ENCODE measurements around the gene AK3. TPM values are rescaled to one million over a fixed set of nuclear protein-coding genes. Genes with fewer than 3 reads are reported as not detected.
A peak's percentile ranks its signal among the peaks of the same experiment; 100 is the strongest.

Gene AK3
- total and polyA plus RNA-seq, 9 of the 15 experiments (the other 6 are each of a cell fraction or from before 2014, with no cell fraction given) = 12.2 to 78.6 (median 41.8) TPM

GRCh38 chr9:4679268-4680172 is 61.5 kb downstream of the AK3 start, which contains the start of gene CDC37L1:
CDC37L1 (plus strand) TSS chr9:4679569; CDS start chr9:4679768, 199 bp downstream.
- Histone ChIP-seq H3K4me1 (replicated peaks in 1 of 2; ENCODE audit: control insufficient read depth in 2 of 2, insufficient read depth in 2 of 2, low read length in 2 of 2) (peaks cover 0 to 20% of the 10 kb centered on the region in 2 experiments; a peak in 4 of 5 replicates), H3K36me3 (ENCODE audit: control insufficient read depth, insufficient read depth, low read length) (peaks cover 7% of the 10 kb centered on the region; the same call in 2 of the 3 replicates), H2AFZ (ENCODE audit: low read depth, low read length) (peak within 1 kb of the TSS; percentile 86), H4K20me1 (replicated peaks; ENCODE audit: control insufficient read depth, insufficient read depth, low read length) (no peaks in the 10 kb centered on the region), H3K27me3 (ENCODE audit: control insufficient read depth in 2 of 2, insufficient read depth in 2 of 2, low read length in 2 of 2) (no peaks in the 10 kb centered on the region), H3K9me1 (ENCODE audit: control insufficient read depth, insufficient read depth, low read length) (no peaks in the 10 kb centered on the region), H3K4me3 (peak within 1 kb of the TSS; percentile 80), H3K79me2 (ENCODE audit: control insufficient read depth, insufficient read depth, low read length) (peaks cover 42% of the 10 kb centered on the region), H3K9ac (ENCODE audit: insufficient read depth in 1 of 2, low read depth in 2 of 2, low read length in 2 of 2) (peak within 1 kb of the TSS; percentile 95 to 97), H3K4me2 (ENCODE audit: insufficient read depth, low read length) (peak within 1 kb of the TSS; percentile 97), H3K27ac (ENCODE audit: extremely low read depth, low read depth, low read length) (peak within 1 kb of the TSS; percentile 94), H3K9me3 (replicated peaks; ENCODE audit: control insufficient read depth, insufficient read depth, low read depth, low read length) (no peaks in the 10 kb centered on the region)
- no TSS peak for BruUV-seq (replicated peaks)
- WGBS (ENCODE audit: insufficient coverage, low coverage, missing lambda C conversion rate) = under 1% methylated on average over 35 of the region's 66 CpGs
- ATAC-seq (peak; percentile 91), DNase-seq (ENCODE audit: extremely low read depth in 1 of 4, low spot score in 3 of 4) (peak; percentile 85 to 95 (median 88)), FAIRE-seq (peak; percentile 94)
- intact Hi-C loops (cut with micrococcal nuclease) = loop anchor here (5.0 kb wide), 1 partner anchor 63 kb away; the partner anchor contains the start of gene AK3
- in situ Hi-C loops (cut with MboI) = no loop called here
- CTCF ChIA-PET (ENCODE audit: low intra/inter-chr PET ratio) = interaction anchor here (0.5 kb wide), 1 partner anchor 13 kb away, joined by 3 read pairs; no protein-coding TSS in a partner anchor
- POLR2A ChIA-PET = interaction anchor here (0.6 to 1.0 kb wide), 4 partner anchors 9 to 1021 kb away, joined by 3 to 4 read pairs (median 3); partner anchors contain the start of gene SPATA6L
- TF ChIP-seq ZNF347 (CRISPR knock-in tag; IDR thresholded peaks at IDR 0.05; ENCODE audit: low read depth) (no peak), HNRNPLL (IDR thresholded peaks at IDR 0.05; ENCODE audit: low read depth, low read length, poor library complexity, severe bottlenecking) (peak; percentile 86), CXXC5 (CRISPR knock-in tag; IDR thresholded peaks at IDR 0.05) (peak; percentile 73), TGIF2 (CRISPR knock-in tag; IDR thresholded peaks at IDR 0.05) (no peak), TAL1 (IDR thresholded peaks at IDR 0.05) (no peak), ZNF57 (CRISPR knock-in tag; IDR thresholded peaks at IDR 0.05) (no peak), MTF1 (CRISPR knock-in tag; IDR thresholded peaks at IDR 0.05; ENCODE audit: borderline replicate concordance) (no peak), LCOR (CRISPR knock-in tag; IDR thresholded peaks at IDR 0.05) (peak; percentile 11; the same call in 1 of the 2 replicates), SIX5 (IDR thresholded peaks at IDR 0.05; ENCODE audit: borderline replicate concordance in 1 of 2, insufficient read depth in 1 of 2, low read depth in 1 of 2, low read length in 2 of 2) (no peak), CAMTA2 (CRISPR knock-in tag; conservative IDR thresholded peaks at IDR 0.05) (no peak), SP2 (IDR thresholded peaks at IDR 0.05; ENCODE audit: extremely low read depth, low read depth, low read length, poor library complexity, severe bottlenecking) (no peak), BCL6 (CRISPR knock-in tag; IDR thresholded peaks at IDR 0.05) (no peak), VEZF1 (CRISPR knock-in tag; IDR thresholded peaks at IDR 0.05) (peak; percentile 89), BCLAF1 (IDR thresholded peaks at IDR 0.05; ENCODE audit: borderline replicate concordance in 1 of 2, control insufficient read depth in 1 of 2, low read depth in 2 of 2, low read length in 1 of 2) (peak in 1 of 2 experiments; percentile 70; a peak in 2 of 4 replicates), HDAC6 (IDR thresholded peaks at IDR 0.05; ENCODE audit: low read depth, low read length) (no peak), NCOA1 (IDR thresholded peaks at IDR 0.05; ENCODE audit: low read depth) (peak; percentile 25; the same call in 1 of the 2 replicates)

Measured in K562 (cell line).